ENCODE results near the gene NPPB.

DNA sequence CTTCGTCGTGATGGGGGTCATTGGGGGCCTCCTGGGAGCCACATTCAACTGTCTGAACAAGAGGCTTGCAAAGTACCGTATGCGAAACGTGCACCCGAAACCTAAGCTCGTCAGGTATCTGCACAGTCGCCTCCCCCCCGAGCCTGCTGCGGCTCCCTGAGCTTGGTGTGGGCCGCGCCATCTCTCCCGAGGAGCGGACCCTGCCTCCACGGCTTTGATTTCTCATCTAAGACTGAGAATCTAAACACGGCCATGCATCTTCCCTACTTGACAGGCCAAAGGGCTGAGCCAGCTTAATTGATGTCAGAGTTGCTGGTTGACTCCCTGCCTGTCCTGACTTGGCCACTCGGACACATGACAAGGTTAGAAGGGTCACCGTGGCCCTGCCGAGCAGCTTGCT lies 30.2 kb downstream of the NPPB start:
- TF ChIP-seq POLR2AphosphoS5 (IDR thresholded peaks at IDR 0.05) = no peak
- TF ChIP-seq, protein P1, sequence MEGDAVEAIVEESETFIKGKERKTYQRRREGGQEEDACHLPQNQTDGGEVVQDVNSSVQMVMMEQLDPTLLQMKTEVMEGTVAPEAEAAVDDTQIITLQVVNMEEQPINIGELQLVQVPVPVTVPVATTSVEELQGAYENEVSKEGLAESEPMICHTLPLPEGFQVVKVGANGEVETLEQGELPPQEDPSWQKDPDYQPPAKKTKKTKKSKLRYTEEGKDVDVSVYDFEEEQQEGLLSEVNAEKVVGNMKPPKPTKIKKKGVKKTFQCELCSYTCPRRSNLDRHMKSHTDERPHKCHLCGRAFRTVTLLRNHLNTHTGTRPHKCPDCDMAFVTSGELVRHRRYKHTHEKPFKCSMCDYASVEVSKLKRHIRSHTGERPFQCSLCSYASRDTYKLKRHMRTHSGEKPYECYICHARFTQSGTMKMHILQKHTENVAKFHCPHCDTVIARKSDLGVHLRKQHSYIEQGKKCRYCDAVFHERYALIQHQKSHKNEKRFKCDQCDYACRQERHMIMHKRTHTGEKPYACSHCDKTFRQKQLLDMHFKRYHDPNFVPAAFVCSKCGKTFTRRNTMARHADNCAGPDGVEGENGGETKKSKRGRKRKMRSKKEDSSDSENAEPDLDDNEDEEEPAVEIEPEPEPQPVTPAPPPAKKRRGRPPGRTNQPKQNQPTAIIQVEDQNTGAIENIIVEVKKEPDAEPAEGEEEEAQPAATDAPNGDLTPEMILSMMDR (IDR thresholded peaks at IDR 0.05) = no peak

Data from prostate gland (tissue), 2 donors.